Activated CD4-positive, alpha-beta memory T cell treated with anti-CD3 and anti-CD28 coated beads, Interleukin-2, amount 10 ng/mL, durations not matched to agents 7 days and 5 days (primary cell): ENCODE measurements around the gene MAGEA8. TPM values are rescaled to one million over a fixed set of nuclear protein-coding genes. Genes with fewer than 3 reads are reported as not detected.

Experiments
- total RNA-seq, 2 experiments: library from RNA; stranded (reverse); gene quantifications; one replicate each; pipeline ENCODE4 v1.2.3, GENCODE V29; 2021

The MAGEA8 gene
- total RNA-seq, 2 experiments from 2014 or later = not detected

Other genes with a start within 250 kb of the MAGEA8 start
- gene TMEM185A, start 249.4 kb upstream of the MAGEA8 start, total RNA-seq = 10 to 100 TPM; 19.0 to 20.4 TPM
- not detected for gene MAGEA11, start 169.1 kb upstream of the MAGEA8 start, total RNA-seq
- gene HSFX1, start 107.1 kb upstream of the MAGEA8 start, total RNA-seq = 1 to 10 TPM in 1 of 2 experiments, under 1 TPM in 1; 0.50 to 1.1 TPM
- gene MAGEA9, start 99.3 kb upstream of the MAGEA8 start, total RNA-seq = not detected
- not detected for gene HSFX4, start 48.4 kb downstream of the MAGEA8 start, total RNA-seq
- 10 to 100 TPM; 40.6 to 45.0 TPM for gene EOLA2, start 57.3 kb downstream of the MAGEA8 start, total RNA-seq